ENCODE results near the gene C1QTNF12.

The C1QTNF12 gene

GRCh38 chr1:1212780-1213344 lies 33.7 kb downstream of the C1QTNF12 start:
- CTCF ChIA-PET, result interaction anchor here (0.9 to 1.4 kb wide), 2 partner anchors 17 to 149 kb away, joined by 3 to 5 read pairs; no protein-coding TSS in a partner anchor
- POLR2A ChIA-PET, result no interaction called here
- no peak for TF ChIP-seq CTCF (IDR thresholded peaks at IDR 0.05; ENCODE audit: control extremely low read depth, extremely low read depth, low read depth, missing control alignments)
- peak; percentile 70 for DNase-seq (ENCODE audit: extremely low spot score)

DNA sequence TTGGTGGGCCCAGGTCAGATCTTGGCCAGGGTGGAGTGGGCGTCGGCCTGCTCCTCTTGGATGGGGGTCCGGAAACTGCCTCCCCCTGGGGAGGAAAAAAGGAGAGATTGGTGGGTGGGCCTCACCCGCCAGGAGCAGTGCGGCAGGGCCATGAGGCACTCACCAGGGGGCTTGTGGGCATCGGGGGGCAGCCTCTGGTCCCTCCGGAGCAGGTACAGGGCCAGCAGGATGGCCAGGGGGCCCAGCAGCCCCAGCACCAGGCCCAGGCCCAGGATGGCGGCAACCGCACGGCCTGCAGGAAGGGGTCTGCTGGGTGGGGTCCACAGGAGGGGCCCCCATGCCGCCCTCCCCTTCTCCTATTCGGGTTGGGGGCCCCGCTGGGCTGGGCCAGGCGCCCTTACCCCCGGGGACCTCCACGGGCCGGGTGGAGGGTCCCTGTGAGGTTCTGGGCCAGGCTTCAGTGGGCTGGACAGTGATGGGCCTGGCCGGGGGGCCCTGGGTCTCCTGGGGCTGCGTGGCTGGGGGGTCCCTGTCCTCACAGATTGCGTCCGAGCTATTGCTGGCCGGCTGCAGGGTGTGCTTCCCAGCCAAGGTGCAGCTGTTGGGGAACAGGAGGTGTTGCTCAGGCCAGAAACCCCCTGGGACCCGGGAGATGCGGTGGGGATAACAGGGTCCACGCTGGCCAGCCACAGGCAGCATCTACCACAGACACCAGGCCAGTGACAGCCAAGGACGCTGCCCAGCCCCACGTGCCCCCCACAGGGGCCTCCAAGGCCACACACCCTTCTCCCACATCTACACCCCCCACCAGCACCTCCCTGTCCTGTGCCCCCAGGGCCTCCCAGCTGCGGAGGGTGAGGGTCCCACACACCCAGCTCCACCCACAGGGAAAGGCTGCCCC lies 34.7 kb downstream of the C1QTNF12 start:
- TF ChIP-seq CTCF (IDR thresholded peaks at IDR 0.05; ENCODE audit: control extremely low read depth, extremely low read depth, low read depth, missing control alignments), result no peak
- POLR2A ChIA-PET, result no interaction called here
- DNase-seq (ENCODE audit: extremely low spot score), result no peak
- CTCF ChIA-PET, result interaction anchor here (1.4 kb wide), 1 partner anchor 148 kb away, joined by 5 read pairs; no protein-coding TSS in a partner anchor

- CTCF ChIA-PET, result interaction anchor here (1.5 to 4.7 kb wide), 3 partner anchors 23 to 89 kb away, joined by 3 to 21 read pairs (median 4); no protein-coding TSS in a partner anchor
These were observed 35.6 kb downstream of the C1QTNF12 start for GRCh38 chr1:1210726-1211540.

GRCh38 chr1:1208713-1209433 lies 37.6 kb downstream of the C1QTNF12 start:
- peak; percentile 68 for DNase-seq (ENCODE audit: extremely low spot score)
- TF ChIP-seq CTCF (IDR thresholded peaks at IDR 0.05; ENCODE audit: control extremely low read depth, extremely low read depth, low read depth, missing control alignments), result no peak
- ChIA-PET POLR2A (interaction anchor here (0.6 kb wide), 1 partner anchor 42 kb away, joined by 3 read pairs; no protein-coding TSS in a partner anchor), CTCF (interaction anchor here (1.4 to 4.7 kb wide), 4 partner anchors 14 to 87 kb away, joined by 3 to 21 read pairs (median 4); no protein-coding TSS in a partner anchor)

More at GRCh38 chr1:1210726-1211540, 35.6 kb downstream of the C1QTNF12 start:
- no peak for DNase-seq (ENCODE audit: extremely low spot score)
- TF ChIP-seq CTCF (IDR thresholded peaks at IDR 0.05; ENCODE audit: control extremely low read depth, extremely low read depth, low read depth, missing control alignments), result no peak
- POLR2A ChIA-PET, result no interaction called here

GRCh38 chr1:1207571-1207892 lies 39.0 kb downstream of the C1QTNF12 start:
- no peak for DNase-seq (ENCODE audit: extremely low spot score)
- TF ChIP-seq CTCF (IDR thresholded peaks at IDR 0.05; ENCODE audit: control extremely low read depth, extremely low read depth, low read depth, missing control alignments), result no peak
- CTCF ChIA-PET, result interaction anchor here (1.0 to 4.7 kb wide), 5 partner anchors 8 to 85 kb away, joined by 3 to 21 read pairs (median 3); no protein-coding TSS in a partner anchor
- POLR2A ChIA-PET, result no interaction called here

Data from GM10248 (cell line).